Thyroid gland (tissue), 4 donors: ENCODE results near the gene ATP1A2. TPM values are rescaled to one million over a fixed set of nuclear protein-coding genes. Genes with fewer than 3 reads are reported as not detected.

Source experiments
- DNase-seq, 2 donors: peaks; one replicate each; pipeline ENCODE4 v3.0.0-alpha.2; 2019
- H3K27ac ChIP-seq, 3 donors: fragments of 200-600 bp; sonication (generic); 1 replicate in 2 of 3; 2 replicates in 1 of 3; pipeline ENCODE4 v1.5.1; 2016 to 2019; ENCODE audit warnings: mild to moderate bottlenecking in 1 of 3, moderate library complexity in 1 of 3
- H3K27me3 ChIP-seq: fragments of 200-600 bp; sonication (generic); one replicate; pipeline ENCODE4 v1.5.1; 2019
- H3K36me3 ChIP-seq, 2 donors: fragments of 200-600 bp; sonication (generic); one replicate each; pipeline ENCODE4 v1.5.1; 2016 to 2019
- H3K4me1 ChIP-seq, 2 donors: fragments of 200-600 bp; sonication (generic); one replicate each; pipeline ENCODE4 v1.5.1; 2017 to 2019
- H3K4me3 ChIP-seq, 3 donors: fragments of 200-600 bp; sonication (generic); replicated peaks in 1 of 3; 1 replicate in 2 of 3; 2 replicates in 1 of 3; pipeline ENCODE4 v1.5.1; 2016; ENCODE audit warnings: mild to moderate bottlenecking in 1 of 3
- H3K9me3 ChIP-seq: fragments of 200-600 bp; sonication (generic); one replicate; pipeline ENCODE4 v1.5.1; 2017
- CTCF ChIP-seq, 6 experiments: fragments of 200-600 bp in 3 of 6; fragments of 450-650 bp in 3 of 6; sonication (generic) in 3 of 6; IDR thresholded peaks; one replicate each; pipeline ENCODE4 v1.5.1; 2016 to 2019; ENCODE audit warnings: antibody characterized with exemption in 6 of 6, mild to moderate bottlenecking in 2 of 6, inconsistent platforms in 1 of 6, moderate library complexity in 1 of 6
- POLR2A ChIP-seq, 2 donors: fragments of 450-650 bp; IDR thresholded peaks; one replicate each; pipeline ENCODE4 v1.6.1; 2017; ENCODE audit warnings: antibody characterized with exemption in 2 of 2, mild to moderate bottlenecking in 2 of 2, moderate library complexity in 1 of 2
- WGBS, 2 donors: methylation state at CpG; one replicate each; pipeline ENCODE4 v1.1.5; 2017; 5-methylcytosine and 5-hydroxymethylcytosine counted together
- intact Hi-C: fragments of 100-400 bp; cut with DNase I; formaldehyde crosslinking; loops from one replicate; pipeline ENCODE4 v1.15.1; 2023
- total RNA-seq, 4 donors: library from RNA; depleted of rRNA; stranded (reverse); fragments of >200 nt; gene quantifications; one replicate each; pipeline ENCODE4 v1.2.3, GENCODE V29; 2016

ATP1A2 gene
- total RNA-seq, 4 donors from 2014 or later: 1.1 to 4.2 (median 2.6) TPM

GRCh38 chr1:160093069-160093395, 22.5 kb upstream of the ATP1A2 start:
- Histone ChIP-seq H3K4me1 (peaks cover 10 to 22% of the 10 kb centered on the region in 2 donors), H3K4me3 (no peak overlapping the region), H3K9me3 (no peaks in the 10 kb centered on the region), H3K27ac (no peak overlapping the region), H3K27me3 (no peaks in the 10 kb centered on the region), H3K36me3 (peaks cover 15 to 20% of the 10 kb centered on the region in 2 donors)
- no peak for DNase-seq
- TF ChIP-seq CTCF (IDR thresholded peaks at IDR 0.05): no peak
- TF ChIP-seq POLR2A (IDR thresholded peaks at IDR 0.05): no peak
- WGBS, 2 donors: 82 to 87% methylated on average over 8 of the region's 9 CpGs
- intact Hi-C loops: loop anchor here (10.0 kb wide), 2 partner anchors 168 to 192 kb away; partner anchors contain the start of genes PEX19 and TAGLN2

- Histone ChIP-seq H3K27me3 (no peaks in the 10 kb centered on the region), H3K4me3 (no peak overlapping the region), H3K27ac (no peak overlapping the region), H3K9me3 (no peaks in the 10 kb centered on the region), H3K36me3 (peaks cover 15 to 20% of the 10 kb centered on the region in 2 donors), H3K4me1 (peaks cover 10 to 22% of the 10 kb centered on the region in 2 donors)
- 89 to 93% methylated on average over 17 to 19 of the region's 21 CpGs for WGBS, 2 donors
- no peak for DNase-seq
- TF ChIP-seq CTCF (IDR thresholded peaks at IDR 0.05): no peak
- TF ChIP-seq POLR2A (IDR thresholded peaks at IDR 0.05): no peak
- intact Hi-C loops: loop anchor here (10.0 kb wide), 2 partner anchors 169 to 191 kb away; partner anchors contain the start of genes PEX19 and TAGLN2
Measured at GRCh38 chr1:160093624-160094290, 21.8 kb upstream of the ATP1A2 start.

GRCh38 chr1:160094291-160094625, 21.3 kb upstream of the ATP1A2 start:
- intact Hi-C loops: loop anchor here (10.0 kb wide), 2 partner anchors 169 to 191 kb away; partner anchors contain the start of genes PEX19 and TAGLN2
- Histone ChIP-seq H3K36me3 (peaks cover 15 to 20% of the 10 kb centered on the region in 2 donors), H3K4me3 (no peak overlapping the region), H3K27me3 (no peaks in the 10 kb centered on the region), H3K9me3 (no peaks in the 10 kb centered on the region), H3K4me1 (peaks cover 12 to 23% of the 10 kb centered on the region in 2 donors), H3K27ac (no peak overlapping the region)
- no peak for DNase-seq
- 88 to 91% methylated on average over 4 of the region's 4 CpGs for WGBS, 2 donors
- no peak for TF ChIP-seq CTCF (IDR thresholded peaks at IDR 0.05)
- no peak for TF ChIP-seq POLR2A (IDR thresholded peaks at IDR 0.05)

GRCh38 chr1:160094806-160095205, 20.8 kb upstream of the ATP1A2 start:
- DNase-seq: no peak
- H3K27me3 ChIP-seq: no peaks in the 10 kb centered on the region
- peaks cover 16 to 29% of the 10 kb centered on the region in 2 donors for H3K4me1 ChIP-seq
- H3K36me3 ChIP-seq: peaks cover 15 to 20% of the 10 kb centered on the region in 2 donors
- TF ChIP-seq POLR2A (IDR thresholded peaks at IDR 0.05) (no peak), CTCF (IDR thresholded peaks at IDR 0.05) (no peak)
- H3K27ac ChIP-seq: no peak overlapping the region
- WGBS, 2 donors: 89% methylated on average over 6 of the region's 14 CpGs; no CpG with 5 or more reads in 1 of the 2 donors
- no peak overlapping the region for H3K4me3 ChIP-seq
- H3K9me3 ChIP-seq: no peaks in the 10 kb centered on the region
- intact Hi-C loops: loop anchor here (10.0 kb wide), 2 partner anchors 170 to 190 kb away; partner anchors contain the start of genes PEX19 and TAGLN2

- intact Hi-C loops: loop anchor here (10.0 kb wide), 2 partner anchors 171 to 189 kb away; partner anchors contain the start of genes PEX19 and TAGLN2
- 94 to 98% methylated on average over 2 to 4 of the region's 4 CpGs for WGBS, 2 donors
- no peaks in the 10 kb centered on the region for H3K9me3 ChIP-seq
- no peak overlapping the region for H3K4me3 ChIP-seq
- H3K27ac ChIP-seq: no peak overlapping the region
- peaks cover 16 to 29% of the 10 kb centered on the region in 2 donors for H3K4me1 ChIP-seq
- no peaks in the 10 kb centered on the region for H3K27me3 ChIP-seq
- DNase-seq: no peak
- TF ChIP-seq CTCF (IDR thresholded peaks at IDR 0.05): no peak
- TF ChIP-seq POLR2A (IDR thresholded peaks at IDR 0.05): no peak
- peaks cover 15 to 19% of the 10 kb centered on the region in 2 donors for H3K36me3 ChIP-seq
Measured at GRCh38 chr1:160095382-160096105, 20.0 kb upstream of the ATP1A2 start.
